OCI-M1 (cell line): ENCODE measurements around the gene ADCY5.

ENCODE experiments used
- DNase-seq: peaks from one replicate; lab custom pipeline; 2025; lab: John Stamatoyannopoulos, UW

The ADCY5 gene

GRCh38 chr3:123406598-123406997, 42.3 kb downstream of the ADCY5 start:
- DNase-seq, result no peak

- DNase-seq, result no peak
Measured at GRCh38 chr3:123405936-123406510, 42.9 kb downstream of the ADCY5 start.

- no peak for DNase-seq
Measured at GRCh38 chr3:123405021-123405420, 43.9 kb downstream of the ADCY5 start.

- DNase-seq, result no peak
Measured at GRCh38 chr3:123404391-123404790, 44.5 kb downstream of the ADCY5 start.

DNA sequence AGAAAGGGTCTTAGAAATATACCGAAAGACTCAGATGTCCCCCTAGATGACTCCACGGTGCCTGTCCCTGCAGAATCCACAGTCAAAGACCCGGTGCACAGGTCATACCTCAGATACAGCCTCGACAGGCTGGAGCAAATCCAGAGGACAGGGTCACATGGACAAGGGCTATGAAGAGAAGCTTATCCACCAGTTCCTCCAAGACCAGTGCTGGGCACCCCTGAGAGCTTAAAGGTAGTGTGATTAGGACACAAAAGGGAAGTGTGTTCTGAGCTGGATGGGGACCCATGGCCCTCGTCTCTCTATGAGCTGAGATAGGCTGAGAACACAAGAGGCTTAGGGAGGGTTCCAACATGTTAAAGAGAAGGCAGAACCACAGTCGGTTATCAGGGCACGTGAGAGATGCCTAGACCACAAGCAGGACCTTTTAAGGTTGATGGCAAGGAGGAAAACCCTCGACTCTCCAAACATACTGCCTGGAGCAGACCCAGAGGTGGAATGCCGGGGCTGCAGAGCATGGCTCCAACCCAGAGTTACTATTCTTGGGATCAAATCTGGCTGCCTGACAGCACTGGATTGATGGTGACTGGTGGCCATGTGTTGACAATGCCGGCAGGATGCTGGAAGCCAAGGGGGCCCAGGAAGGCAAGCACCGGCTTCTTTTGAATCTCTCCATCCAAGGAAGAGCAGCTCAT, 46.9 kb downstream of the ADCY5 start:
- DNase-seq, result no peak

DNA sequence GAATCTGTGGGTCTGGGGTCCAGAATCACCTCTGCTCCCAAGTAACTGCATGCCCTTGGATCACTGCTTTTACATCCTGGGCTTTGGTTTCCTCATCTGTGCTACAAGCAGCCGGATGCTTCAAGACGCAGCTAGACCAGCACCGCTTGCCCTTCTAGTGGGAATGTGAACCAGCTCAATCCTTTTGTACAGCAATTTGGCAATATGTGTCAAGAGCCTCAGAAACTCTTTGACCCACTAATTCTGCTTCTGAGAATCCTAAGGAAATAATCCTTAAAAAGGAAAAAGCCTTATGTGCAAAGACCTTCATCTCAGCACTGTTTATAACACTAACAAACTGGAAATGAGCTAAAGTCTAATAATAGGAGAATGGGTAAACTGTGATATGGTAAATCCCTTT, 48.7 kb downstream of the ADCY5 start:
- no peak for DNase-seq

DNA sequence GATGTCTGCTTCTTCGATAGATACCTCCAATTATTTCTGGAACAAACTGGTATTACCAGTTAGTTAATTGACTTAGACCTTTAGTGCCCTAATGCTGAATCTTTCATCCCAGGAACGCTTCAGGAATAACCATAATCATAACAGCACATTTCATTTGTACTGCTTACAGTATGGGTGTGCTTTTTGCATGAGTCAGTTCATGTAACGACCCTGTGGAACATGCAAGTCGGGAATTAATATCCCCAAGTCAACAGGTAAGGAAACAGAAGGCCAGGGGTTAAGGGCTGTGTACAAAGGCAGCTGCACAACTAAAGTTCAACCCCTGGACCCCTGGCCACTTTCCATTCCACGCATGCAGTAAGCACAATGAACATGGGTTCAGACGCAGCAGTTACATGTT, 49.2 kb downstream of the ADCY5 start:
- no peak for DNase-seq

GRCh38 chr3:123397921-123398785, 50.7 kb downstream of the ADCY5 start:
- DNase-seq, result no peak

DNA sequence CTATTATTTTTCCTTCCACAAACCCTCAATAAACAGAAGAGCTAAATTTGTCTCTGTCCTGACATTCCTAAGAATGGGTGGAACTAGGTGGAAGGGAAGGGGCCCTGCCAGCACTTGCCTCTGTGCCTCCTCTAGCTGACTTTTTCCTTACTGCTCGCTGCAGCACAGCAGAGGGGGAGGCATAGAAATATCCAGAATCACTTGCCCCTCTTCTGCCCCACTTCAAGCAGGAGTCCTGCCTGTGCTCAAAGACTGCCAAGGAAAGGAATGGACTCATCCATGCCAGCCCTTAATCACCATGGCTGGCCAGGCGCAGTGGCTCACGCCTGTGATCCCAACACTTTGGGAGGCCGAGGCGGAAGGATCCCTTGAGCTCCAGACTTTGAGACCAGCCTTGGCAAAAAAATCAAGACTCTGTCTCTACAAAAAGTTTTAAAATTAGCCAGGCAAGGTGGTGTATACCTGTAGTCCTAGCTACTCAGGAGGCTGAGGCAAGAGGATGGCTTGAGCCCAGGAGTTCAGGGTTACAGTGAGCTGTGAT, 51.8 kb downstream of the ADCY5 start:
- no peak for DNase-seq

GRCh38 chr3:123396171-123397049, 52.5 kb downstream of the ADCY5 start:
- DNase-seq, result no peak

DNA sequence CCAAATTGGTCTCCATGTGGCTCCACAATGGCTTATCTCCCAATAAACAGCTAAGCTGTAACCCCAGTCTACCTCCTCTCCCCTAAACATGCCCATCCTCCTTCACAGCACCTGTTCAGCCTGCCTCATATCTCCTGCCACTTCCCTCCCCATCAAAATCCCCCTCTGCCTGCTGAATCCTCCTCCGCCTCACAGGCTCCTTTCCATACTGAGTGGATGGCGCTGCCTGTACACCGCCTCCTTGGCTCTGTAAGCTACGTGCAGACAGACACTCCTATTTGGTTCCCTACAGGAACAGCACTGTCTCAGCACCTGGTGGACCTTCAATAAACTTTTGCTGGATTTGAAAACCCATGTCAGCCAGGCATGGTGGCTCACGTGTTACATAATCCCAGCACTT, 53.7 kb downstream of the ADCY5 start:
- DNase-seq, result no peak

DNA sequence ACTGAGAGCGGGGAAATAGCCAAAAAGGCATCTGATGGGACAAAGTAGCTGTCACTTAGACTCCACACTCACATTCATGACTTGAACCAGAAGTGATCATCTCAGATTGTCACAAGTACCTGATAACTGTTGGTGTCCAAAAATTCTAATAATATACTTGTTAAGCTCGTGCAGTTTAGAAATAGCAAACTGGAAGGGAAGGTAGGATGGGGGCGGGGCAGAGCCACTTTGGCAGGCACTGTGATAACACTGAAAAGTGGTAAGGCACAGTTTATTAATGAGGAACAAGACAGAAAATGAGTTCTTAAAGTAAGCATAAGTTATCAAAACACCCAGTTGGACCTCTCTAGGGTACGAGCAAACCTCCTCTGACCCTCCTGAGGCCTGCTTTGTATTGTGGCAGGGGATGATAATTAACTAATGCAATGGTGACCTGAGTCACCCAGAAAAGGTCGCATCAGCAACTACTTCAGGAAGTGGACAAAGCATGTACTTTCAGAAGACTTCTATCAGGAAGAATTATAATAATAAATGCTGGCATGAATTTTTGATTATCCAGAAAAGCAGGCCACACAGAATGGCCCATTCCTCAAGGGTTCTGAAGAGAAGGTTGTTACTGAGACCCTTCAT, 54.4 kb downstream of the ADCY5 start:
- DNase-seq, result peak; percentile 8

DNA sequence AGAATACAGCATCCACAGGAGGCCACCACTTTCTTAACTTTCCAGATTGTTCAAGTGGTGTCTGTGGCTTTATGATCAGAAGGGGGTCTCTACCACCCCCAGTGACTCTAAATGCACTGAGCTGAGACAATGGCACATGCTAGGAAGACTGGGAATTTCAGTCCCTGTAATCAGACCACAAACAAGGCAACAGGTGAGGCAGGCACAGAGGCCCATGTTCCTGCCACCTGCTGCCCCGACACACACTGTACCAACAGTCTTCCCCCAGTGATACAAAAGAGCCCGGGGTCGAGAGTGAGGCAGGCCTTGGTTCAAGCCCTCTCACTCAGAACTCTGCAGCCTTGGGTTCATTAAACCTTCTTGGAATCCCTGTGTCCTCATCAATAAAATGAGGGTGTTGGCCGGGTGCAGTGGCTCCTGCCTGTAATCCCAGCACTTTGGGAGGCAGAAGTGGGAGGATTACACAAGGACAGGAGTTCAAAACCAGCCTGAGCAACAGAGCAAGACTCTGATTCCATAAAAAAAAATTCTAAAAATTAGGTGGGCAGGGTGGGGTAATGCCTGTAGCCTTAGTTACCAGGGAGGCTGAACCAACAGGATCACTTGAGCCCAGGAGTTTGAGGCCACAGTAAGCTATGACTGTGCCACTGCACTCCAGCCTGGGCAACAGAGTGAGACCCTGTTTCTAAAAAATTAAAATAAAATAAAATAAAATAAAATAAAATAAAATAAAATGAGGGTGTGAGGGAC, 55.8 kb downstream of the ADCY5 start:
- DNase-seq, result no peak

DNA sequence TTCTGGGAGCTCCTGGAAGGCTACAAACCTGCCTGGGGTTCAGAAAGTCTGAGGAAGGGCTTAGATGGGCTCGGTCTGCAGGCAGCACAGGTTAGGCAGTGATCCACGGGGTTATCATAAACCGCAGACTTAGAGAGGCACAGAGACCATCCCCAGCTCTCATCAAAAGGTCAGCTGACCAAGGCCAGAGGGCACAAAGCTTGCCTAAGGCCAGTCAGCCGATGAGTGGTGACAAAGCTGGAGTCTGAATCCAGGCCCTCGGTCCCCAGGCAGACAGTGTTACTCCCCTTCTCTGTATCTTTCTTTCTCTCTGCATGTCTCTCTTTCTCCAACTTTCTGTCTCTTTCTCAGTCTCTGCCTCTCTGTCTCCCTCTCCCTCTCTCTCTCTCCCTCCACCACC, 56.5 kb downstream of the ADCY5 start:
- DNase-seq, result no peak

DNA sequence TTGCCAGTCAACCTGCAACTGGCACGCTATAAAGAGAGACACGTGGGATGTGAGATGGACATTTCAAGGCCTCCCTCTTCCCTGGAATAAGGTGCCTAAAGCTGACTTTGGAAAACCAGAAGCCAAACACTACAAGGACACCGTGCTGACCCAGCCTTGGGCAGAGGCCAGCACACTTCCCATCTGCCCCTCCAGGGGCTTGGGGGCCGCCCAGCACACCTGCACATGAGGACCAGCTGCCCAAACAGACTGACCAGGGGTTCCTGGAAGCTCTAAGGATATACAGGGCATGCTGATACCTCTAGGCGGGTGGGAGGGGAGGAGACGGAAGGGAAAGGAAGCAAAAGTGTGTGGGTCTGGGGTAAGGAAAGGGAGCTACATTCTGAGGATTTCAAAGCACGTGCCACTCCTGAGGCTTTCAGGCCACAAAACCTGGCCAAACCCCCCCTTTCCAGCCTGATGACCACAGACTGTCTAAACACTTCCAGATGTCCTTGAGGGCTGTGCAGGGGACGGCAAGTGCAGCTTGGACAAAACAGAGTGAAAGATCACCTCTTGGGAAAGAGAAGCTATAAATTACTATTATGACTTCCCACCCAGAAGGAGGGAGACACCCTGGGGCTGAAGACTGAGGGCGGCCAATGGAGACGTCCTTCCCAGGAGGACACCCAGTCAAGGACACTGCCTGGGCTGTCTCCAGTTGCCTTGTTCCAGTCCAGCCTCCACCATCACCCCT, 57.9 kb downstream of the ADCY5 start:
- DNase-seq, result no peak

DNA sequence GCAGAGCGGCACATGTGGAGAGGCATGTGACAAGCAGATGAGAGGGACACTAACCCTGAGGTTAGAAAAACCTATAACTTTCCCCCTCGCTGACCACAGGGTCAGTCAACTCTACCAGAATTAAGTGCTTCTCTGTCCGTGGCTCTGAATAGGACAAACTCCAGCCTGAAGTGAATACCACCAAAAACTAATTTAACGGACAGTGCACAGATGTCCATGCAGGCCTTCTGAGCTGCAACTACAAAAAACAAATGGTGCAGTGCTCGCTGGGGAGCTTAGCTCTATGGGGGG, 59.3 kb downstream of the ADCY5 start:
- no peak for DNase-seq

- no peak for DNase-seq
Measured at GRCh38 chr3:123388811-123389627, 59.9 kb downstream of the ADCY5 start.

DNA sequence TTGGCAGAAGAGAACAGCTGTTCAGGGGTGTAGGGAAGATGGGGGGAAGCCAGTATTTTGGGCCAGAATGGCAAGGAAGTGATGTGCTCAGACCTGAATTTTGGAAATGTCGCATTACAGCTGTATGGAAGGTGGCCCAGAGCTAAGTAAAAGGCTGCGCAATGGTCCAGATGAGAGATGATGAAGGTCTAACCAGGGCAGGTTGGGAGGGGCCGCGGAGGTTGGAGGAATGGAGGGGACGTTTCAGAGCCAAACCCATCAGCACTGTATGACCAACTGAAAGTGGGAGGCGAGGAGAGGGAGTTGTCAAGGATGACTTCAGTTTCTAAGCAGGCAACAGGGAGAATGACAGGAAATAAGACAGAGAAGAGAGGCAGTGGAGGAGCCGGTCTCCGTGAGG, 60.8 kb downstream of the ADCY5 start:
- no peak for DNase-seq

GRCh38 chr3:123387532-123387931, 61.4 kb downstream of the ADCY5 start:
- DNase-seq, result no peak
